GM18861 (cell line): ENCODE measurements around the gene ADCY4.
"Not testable (repeated sequence)": the region's sequence is repeated elsewhere in the genome, so short reads cannot be mapped to it uniquely, and the experiment has no call there.

Experiments
- ATAC-seq: cut with Tn5 transposase; IDR thresholded peaks from one replicate; pipeline ENCODE4 v1.9.1; 2021; ENCODE audit not compliant: unreplicated experiment

The ADCY4 gene

DNA sequence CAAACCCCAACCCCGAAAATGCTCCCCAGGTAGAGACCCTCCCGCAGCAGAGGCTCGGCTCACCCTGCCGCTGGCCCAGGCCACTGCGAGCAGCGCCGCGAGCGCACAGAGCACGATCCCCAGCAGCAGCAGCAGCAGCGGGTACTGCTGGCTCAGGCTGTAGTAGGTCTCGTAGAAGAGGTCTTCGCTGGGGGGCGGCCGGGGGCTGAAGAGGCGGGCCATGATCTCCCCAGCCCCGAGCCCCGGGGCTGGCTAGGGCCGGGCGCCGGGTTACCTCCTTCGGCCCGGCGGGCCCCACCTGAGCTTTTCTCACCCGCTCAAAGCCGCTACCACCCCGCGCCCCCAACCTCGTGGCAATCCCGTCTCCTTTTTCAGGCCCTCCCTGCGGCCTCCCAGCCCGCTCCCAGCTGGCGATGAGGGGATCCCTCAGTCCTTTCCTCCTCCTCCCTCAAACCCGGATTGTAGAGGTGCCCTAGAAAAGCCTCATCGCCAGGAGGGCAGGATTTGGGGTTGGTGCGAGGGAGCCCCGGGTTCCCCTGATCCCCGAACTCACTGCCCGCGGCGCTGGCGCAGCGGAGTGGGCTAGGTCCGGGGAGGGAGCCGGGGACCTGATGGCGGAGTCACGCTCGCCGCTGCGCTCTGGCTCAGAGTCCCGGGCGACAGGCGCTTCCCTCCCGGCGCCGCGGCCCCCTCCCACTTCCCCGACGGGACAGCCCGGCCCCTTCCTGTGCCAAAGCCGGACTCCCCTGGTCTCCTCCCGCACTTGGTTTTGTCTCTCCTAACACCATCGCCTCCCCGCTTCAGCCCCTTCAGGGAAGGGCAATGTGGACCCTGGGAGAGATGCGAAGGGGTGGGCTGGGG, at the start of gene ADCY4:
Gene ADCY4 (minus strand): TSS at position 641 of the 861 bp plus-strand sequence. CDS start 419 bp downstream, at position 222.
- ATAC-seq, result no peak

DNA sequence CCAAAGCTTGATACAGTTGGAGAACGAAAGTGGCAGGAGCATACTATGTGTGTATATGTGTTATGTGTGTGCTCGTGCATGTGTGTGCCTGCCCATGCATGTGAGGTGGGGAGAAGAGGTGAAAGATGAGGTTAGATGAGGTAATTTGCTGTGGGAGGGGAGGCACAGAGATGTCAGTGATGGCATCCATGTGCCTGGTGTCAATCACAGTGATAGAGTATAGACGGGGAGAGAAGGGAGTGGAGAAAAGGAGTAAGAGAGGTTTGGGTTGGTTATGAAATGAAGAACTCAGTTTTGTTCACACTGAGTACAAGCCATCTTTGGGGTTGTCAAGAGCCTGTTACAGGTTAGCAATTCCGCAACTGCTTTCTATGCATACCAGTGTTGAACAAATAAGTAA, 49.3 kb upstream of the ADCY4 start:
- ATAC-seq, result no peak

DNA sequence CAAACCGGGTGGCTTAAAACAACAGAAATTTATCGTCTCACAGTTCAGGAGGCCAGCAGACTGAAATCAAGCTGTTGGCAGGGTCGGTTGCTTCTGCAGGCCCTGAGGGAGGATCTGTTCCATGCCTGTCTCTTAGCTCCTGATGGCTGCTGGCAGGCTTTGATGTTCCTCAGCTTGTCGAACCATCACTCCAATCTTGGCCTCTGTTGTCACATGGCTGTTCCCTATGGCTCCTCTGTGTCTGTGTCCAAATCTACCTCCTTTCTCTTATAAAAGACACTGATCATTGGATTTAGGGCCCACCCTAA, 47.1 kb upstream of the ADCY4 start:
- ATAC-seq, result no peak

DNA sequence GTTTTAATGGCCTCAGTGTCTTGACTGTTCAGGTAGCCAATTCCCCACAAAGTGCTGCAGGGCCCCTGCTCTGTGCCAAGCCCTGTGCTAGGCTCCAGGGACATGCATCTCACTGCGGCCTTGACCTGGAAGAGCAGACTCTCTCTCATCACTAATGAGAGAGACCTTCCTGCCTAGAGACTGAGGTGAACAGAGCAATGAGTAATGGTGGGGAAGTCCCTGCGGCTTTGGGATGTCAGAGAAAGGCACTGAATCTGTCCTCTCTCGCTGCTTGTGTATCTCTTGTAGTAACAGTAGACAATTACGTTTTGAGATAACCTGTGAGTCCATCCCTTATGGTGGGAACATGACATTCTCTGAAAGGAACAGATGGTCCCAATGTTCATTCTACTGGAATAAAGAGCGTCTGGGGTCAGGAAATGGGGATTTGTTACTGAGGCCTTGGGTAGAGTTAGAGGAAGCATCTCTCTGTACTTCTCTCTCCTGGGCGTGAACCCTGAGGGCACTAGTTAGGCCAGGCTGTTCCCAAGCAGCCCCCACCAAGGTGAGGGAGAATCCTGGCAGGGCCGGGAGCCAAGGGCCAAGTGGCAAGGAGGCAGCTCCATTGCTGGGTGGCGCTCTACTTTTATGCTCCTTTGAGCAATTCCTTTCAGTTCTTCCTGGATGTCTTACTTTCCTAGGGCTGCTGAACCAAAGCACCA, 46.6 kb upstream of the ADCY4 start:
- ATAC-seq, result no peak

DNA sequence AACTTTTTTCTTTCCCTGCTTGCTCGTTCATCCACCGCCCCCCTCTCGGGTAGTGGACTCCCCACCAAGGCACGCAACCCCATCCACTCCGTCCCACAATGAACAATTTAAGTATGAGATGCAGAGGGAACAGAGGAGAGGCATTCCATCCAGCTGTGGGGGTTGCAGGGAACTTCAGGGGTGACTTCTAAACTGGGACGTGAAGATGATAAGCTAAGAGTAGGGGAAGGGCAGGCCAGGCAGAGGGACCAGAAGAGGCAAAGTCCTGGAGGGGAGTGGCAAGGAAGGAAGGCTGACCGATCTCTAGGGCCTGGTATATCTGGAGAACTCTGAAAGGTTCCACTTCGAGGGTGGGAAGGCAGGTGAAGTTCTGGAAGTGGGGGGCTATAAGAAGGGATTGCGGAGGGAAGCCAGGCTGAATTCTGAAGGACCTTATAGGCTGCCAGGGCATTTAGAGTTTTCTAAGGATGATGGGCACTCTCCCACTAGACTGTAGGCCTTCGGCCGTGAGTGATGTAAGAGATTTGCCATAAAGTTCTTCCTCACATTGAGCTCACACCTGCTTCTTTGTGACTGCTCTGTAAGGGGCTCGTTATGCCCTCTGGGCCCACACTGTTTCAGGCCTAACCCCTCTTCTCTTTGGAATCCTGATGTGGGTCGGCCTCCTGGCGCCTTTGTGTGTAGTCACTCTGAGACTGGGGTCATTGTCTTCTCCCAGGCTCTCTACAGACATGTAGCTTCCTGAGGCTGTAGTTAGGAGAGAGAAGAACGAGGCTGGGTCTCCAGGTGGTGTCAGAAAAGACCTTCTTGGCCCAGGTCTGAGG, 45.2 kb upstream of the ADCY4 start:
- ATAC-seq, result no peak

DNA sequence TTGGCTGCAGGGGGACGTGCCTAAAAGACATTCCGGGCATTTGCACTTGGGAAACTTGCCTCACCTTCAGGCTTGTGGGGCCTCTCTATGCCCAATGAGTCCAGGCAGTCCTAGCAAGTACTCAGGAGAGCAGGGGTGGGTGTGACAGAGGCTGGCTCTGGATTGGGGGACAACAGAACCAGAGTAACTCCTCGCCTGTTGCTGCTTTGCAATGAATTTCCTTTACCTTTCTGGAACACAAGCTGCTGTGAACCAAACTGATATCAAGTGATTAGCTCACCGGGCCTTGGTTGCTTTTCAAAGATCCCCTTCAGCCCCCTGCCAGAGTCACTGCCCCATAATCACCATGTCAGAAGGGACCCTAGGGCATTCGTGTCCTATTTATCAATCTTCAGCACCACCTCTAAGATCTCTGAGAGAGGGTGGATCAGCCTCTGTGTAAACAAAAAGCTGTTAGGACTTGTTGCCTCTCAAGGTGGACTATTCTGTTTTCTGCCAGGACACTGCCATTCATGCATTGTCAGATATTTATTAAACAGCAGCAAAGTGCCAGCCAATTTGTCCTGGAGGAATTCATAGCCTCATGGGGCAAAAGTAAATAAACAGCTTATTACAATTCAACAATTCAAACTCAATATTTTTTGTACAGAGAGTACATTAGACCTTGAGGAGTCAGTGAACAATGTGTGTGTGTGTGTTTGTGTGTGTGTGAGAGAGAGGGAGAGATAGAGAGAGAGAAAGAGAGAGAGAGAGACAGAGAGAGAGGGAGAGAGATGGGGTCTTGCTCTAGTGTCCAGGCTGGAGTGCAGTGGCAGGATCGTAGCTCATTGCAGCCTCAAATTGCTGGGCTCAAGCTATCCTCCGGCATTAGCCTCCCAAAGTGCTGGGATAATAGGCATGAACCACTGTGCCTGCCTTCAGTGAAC, 44.4 kb upstream of the ADCY4 start:
- ATAC-seq, result no peak

DNA sequence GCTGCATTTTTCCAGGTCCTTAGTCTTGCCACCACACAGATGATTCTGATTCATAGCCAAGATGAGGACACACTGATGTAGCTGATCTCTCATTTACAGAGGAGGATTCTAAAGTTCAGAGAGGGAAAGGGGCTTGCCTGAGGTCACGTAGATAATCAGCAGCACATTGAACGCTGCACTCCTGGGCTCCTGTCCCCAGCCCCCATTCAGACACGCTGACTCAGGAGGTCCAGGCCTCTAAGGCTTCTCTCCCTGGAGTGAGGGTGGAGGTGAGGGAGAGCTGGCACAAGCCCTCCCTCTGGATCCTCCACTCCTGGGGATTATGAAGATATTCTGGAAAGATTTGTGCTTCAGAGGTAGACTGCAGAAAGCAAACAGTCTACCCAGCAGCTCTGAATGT, 43.5 kb upstream of the ADCY4 start:
- no peak for ATAC-seq

DNA sequence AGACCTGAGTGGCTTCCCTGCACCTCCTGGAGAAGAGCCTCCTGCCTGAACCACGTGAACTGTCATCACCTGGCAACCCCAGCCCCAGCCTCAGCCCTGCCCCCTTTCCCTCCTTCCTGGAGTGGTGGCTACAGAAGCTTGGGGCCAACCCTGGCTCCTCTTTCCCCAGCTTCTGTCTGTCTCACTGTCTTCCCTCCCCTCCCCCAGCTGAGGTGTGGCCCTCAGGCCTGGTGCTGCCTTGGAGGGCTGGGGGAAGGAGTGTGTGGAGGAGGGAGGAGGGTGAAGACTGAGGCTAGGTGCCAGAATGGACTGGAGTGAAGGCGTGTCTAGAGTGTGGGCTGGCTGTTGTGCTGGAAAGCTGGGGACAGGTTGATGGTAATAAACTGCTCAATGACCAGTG, 42.8 kb upstream of the ADCY4 start:
- ATAC-seq, result no peak

DNA sequence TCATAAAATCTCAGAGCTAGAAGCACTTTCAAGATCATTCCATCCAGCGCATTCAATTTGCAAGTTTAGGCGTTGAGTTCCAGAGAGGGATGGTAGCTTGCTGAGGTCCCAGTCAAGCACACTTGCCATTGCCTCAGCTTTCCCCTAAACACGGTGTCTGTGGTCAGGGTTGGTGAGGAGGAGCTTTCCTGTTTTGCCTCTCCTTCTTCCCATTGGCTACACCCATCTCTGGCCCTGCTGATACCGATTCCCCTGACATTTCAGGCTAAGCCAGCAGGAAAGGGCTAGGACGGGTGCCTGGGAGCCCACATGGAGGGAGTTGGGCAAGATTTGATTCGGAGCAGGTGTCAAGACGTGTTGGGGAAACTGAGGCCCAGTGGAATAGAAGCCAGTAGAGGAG, 42.3 kb upstream of the ADCY4 start:
- ATAC-seq, result no peak

DNA sequence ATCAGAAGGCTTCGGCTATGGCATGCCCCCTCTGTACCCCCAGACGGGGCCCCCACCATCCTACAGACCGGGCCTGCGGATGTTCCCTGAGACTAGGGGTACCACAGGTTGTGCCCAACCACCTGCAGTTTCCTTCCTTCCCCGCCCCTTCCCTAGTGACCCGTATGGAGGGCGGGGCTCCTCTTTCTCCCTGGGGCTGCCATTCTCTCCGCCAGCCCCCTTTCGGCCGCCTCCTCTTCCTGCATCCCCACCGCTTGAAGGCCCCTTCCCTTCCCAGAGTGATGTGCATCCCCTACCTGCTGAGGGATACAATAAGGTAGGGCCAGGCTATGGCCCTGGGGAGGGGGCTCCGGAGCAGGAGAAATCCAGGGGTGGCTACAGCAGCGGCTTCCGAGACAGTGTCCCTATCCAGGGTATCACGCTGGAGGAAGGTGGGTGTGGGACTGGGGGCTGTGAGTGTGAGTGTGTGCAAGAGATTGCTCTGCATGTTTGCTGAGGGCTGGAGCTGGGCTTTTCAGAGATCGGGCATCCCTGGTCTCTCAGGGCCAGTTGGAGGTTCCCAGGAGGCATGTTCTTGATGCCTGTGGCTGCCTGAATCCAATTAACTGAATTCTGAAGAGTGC, 41.7 kb upstream of the ADCY4 start:
- ATAC-seq, result no peak

DNA sequence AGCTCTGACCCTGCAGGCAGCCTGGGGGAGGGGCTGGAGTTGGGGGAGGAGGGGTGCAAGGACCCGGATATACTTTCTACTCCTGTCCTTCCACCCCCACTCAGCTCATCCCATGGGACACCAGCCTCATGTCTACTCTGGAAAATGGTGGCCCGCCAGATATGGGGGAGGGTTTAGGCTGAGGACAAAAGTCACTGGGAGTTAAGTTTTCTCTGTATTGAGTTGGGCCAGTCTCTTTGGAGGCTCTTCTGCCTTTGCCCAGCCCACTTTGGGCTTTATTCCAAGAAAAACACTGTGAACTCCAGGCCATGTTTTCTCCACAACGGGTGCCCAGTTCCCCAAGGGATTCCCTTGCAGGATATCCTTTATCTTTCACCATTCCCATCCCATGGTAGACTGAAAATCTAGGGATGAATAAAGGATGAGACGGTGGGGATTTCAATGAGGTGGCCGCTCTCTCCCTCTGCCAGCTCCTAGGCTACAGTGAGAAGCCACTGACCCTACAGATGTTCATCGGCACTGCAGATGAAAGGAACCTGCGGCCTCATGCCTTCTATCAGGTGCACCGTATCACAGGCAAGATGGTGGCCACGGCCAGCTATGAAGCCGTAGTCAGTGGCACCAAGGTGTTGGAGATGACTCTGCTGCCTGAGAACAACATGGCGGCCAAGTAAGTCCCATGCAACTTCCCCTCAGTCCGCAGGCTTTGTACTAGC, 38.0 kb upstream of the ADCY4 start:
- no peak for ATAC-seq

DNA sequence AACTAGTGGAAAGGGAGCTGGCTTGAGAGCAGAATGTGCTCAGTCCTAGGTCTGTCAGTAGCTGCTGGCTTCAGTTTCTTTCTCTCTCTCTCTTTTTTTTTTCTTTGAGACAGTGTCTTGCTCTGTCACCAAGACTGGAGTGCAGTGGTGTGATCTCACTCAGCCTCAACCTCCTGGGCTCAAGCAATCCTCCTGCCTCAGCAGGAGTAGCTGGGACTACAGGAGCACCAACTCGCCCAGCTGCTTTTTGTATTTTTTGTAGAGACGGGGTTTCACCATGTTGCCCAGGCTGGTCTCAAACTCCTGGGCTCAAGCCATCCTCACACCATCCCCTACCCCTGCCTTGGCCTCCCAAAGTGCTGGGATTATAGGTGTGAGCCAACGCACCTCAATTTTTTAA, 36.7 kb upstream of the ADCY4 start:
- ATAC-seq, result not testable (repeated sequence)

DNA sequence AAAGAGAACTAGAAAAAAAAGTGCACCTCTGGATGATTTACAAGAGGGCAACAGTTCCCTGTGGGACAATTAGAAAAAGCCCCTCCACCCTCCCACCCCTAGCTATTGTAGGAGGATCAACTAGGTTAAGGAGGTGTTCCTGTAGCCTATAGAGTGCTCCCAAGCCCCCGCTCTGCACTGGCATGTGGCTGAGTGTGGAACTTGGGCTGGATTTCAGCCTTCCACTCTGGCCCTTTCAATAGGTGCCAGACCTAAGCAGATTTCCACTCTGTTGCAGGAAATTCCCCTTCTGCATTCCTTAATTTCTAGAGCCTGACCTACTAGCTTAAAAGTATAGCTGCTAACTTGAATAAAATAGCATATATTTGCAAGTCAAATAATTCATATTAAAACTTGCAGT, 35.9 kb upstream of the ADCY4 start:
- no peak for ATAC-seq

DNA sequence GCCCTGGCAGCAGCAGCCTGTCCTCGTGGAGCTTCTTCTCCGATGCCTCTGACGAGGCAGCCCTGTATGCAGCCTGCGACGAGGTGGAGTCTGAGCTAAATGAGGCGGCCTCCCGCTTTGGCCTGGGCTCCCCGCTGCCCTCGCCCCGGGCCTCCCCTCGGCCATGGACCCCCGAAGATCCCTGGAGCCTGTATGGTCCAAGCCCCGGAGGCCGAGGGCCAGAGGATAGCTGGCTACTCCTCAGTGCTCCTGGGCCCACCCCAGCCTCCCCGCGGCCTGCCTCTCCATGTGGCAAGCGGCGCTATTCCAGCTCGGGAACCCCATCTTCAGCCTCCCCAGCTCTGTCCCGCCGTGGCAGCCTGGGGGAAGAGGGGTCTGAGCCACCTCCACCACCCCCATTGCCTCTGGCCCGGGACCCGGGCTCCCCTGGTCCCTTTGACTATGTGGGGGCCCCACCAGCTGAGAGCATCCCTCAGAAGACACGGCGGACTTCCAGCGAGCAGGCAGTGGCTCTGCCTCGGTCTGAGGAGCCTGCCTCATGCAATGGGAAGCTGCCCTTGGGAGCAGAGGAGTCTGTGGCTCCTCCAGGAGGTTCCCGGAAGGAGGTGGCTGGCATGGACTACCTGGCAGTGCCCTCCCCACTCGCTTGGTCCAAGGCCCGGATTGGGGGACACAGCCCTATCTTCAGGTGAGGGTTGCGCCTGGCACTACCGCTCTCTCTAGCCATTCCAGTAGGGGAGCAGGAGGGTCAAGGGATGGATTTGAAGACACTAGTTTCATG, 35.2 kb upstream of the ADCY4 start:
- ATAC-seq, result no peak

DNA sequence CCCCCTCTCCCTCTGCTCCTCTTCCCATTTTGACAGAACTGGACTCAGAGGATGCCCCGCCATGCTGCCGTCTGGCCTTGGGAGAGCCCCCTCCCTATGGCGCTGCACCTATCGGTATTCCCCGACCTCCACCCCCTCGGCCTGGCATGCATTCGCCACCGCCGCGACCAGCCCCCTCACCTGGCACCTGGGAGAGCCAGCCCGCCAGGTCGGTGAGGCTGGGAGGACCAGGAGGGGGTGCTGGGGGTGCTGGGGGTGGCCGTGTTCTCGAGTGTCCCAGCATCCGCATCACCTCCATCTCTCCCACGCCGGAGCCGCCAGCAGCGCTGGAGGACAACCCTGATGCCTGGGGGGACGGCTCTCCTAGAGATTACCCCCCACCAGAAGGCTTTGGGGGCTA, 34.6 kb upstream of the ADCY4 start:
- no peak for ATAC-seq

DNA sequence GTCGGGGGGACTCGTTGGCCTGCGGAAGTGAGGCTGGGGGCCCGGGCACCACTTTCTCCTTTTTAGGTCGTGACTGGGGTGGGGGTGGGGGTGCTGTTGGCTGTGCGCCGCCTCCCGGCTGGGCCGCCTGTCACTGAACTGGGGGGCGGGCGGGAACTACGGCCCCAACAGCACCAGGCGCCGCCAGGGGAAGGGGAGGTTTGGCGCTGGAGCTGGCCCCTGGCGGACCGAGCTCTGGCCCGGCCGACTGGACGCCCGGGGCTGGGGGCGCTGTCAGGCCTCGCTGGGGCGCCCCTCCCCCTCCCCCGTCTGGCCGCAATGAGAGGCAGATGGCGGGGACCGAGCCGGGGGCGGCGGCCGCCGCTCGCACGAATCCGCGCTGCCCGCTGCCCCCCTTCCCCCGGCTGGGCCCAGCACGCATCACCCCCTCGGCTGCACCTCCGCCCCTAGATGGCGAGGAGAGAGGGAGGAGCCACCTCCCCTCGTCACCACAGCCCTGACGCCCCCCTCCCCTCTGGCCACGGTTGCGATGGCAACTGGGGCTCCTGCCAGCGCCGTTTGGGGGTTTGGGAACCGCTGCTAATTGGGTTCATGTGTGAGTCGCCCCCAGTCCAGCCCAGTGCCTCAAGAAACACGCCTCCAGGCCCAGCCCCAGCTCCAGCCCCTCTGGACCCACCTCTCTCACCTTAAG, 33.8 kb upstream of the ADCY4 start:
- ATAC-seq, result no peak

DNA sequence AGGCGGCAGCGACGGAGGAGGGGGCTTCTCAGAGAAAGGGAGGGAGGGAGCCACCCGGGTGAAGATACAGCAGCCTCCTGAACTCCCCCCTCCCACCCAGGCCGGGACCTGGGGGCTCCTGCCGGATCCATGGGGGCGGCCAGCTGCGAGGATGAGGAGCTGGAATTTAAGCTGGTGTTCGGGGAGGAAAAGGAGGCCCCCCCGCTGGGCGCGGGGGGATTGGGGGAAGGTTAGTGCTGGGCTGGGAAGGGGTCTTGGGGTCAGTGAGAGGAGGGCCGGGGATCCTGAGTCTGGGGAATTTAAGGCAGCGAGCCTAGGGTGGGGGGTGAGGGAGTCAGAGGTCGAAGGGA, 33.3 kb upstream of the ADCY4 start:
- no peak for ATAC-seq

DNA sequence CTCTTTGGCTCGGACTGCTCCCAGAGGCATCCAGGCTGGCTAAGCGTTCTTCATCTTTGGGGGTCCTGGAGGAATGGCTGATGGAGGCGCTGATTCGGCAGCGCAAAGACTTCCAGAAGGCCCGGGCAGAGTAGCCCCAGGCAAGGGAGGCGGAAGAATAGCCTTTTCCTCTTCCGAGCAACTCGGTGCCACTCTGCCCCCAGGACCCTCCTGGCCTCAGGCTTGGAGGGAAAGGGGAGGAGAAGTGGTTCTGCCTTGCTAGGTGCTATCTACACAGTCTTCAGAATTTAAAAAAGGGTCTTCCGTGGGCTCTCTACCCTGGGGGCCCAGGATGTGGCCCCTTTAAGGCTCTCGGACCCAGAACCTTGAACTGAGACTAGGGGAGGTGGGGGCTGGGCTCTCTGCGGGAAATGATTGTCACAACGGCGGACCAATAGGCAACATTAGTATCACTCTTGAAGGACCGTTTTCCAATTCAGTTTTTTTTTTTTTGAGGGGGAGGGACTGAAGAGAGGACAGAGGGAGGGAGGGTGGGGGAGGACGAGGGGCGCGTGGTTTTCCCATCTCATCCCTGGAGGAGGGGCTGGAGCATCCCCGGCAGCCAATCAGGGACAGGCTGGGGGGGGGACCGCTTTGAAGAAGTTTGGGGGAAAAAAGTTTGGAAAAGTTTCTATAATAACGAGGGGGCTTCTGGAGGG, 32.8 kb upstream of the ADCY4 start, which contains the start of gene NFATC4:
Gene NFATC4 (plus strand): TSS at position 671 of the 698 bp plus-strand sequence. CDS start 157 bp downstream, outside the sequence.
- ATAC-seq, result peak; percentile 26
